GM12891 (cell line): ENCODE measurements around the gene SCP2.

Source experiments
- PAX5 ChIP-seq: IDR thresholded peaks from 2 replicates; pipeline ENCODE4 v1.6.1; 2011; ENCODE audit warnings: low read length, moderate library complexity, mild to moderate bottlenecking; ENCODE audit not compliant: insufficient read depth, severe bottlenecking
- POLR2A ChIP-seq: IDR thresholded peaks from 2 replicates; pipeline ENCODE4 v1.6.1; 2011; ENCODE audit warnings: low read depth, low read length, control low read depth
- POLR2AphosphoS5 ChIP-seq: IDR thresholded peaks from 2 replicates; pipeline ENCODE4 v1.6.1; 2011; ENCODE audit warnings: low read depth, low read length, control low read depth
- SPI1 ChIP-seq: IDR thresholded peaks from 2 replicates; pipeline ENCODE4 v1.6.1; 2011; ENCODE audit warnings: low read depth, low read length, control low read depth
- TAF1 ChIP-seq: IDR thresholded peaks from 2 replicates; pipeline ENCODE4 v1.6.1; 2011; ENCODE audit warnings: low read depth, low read length, control low read depth

- TF ChIP-seq TAF1 (no peak), POLR2A (no peak), PAX5 (no peak), POLR2AphosphoS5 (no peak), SPI1 (no peak)
These were observed 119.9 kb downstream of the SCP2 start for GRCh38 chr1:53046930-53047329.
